B cell (primary cell): ENCODE results near the gene ARHGAP15. TPM values are rescaled to one million over a fixed set of nuclear protein-coding genes. Genes with fewer than 3 reads are reported as not detected.

ENCODE experiments used
- ATAC-seq: fragments of 200-7000 bp; cut with Tn5 transposase; one replicate; pipeline ENCODE4 v1.10.0; 2021; ENCODE audit warnings: low read depth, mild to moderate bottlenecking, moderate number of reproducible peaks, moderate library complexity
- CTCF ChIA-PET: fragments of 350-600 bp; sonication (Branson Sonifier 250); formaldehyde crosslinking; loops from one replicate; lab custom pipeline; 2021; ENCODE audit warnings: antibody characterized with exemption, inconsistent platforms; lab: Charles Lee
- POLR2A ChIA-PET: fragments of 350-600 bp; sonication (Branson Sonifier 250); formaldehyde crosslinking; loops from one replicate; lab custom pipeline; 2021; ENCODE audit warnings: antibody characterized with exemption; lab: Charles Lee
- DNase-seq: peaks from one replicate; pipeline ENCODE4 v3.0.0; 2013
- H2AFZ ChIP-seq: 2 replicates; pipeline ENCODE4 v1.6.1; 2012; ENCODE audit warnings: mild to moderate bottlenecking, low read depth, low read length; ENCODE audit not compliant: insufficient read depth, poor library complexity, severe bottlenecking
- H3K27ac ChIP-seq, 2 donors: 1 replicate in 1 of 2; 2 replicates in 1 of 2; pipeline ENCODE4 v1.5.1; 2012 to 2013; ENCODE audit warnings: low read length in 2 of 2, mild to moderate bottlenecking in 2 of 2, moderate library complexity in 1 of 2
- H3K27me3 ChIP-seq, 4 experiments: fragments of 200-600 bp in 1 of 4; sonication (generic) in 1 of 4; replicated peaks in 1 of 4; 1 replicate in 2 of 4; 2 replicates in 2 of 4; pipeline versions ENCODE4 v1.6.1 to v1.7.0; 2013 to 2016; ENCODE audit warnings: low read length in 3 of 4, mild to moderate bottlenecking in 2 of 4, mixed read lengths in 1 of 4, moderate library complexity in 1 of 4; ENCODE audit not compliant: insufficient read depth in 4 of 4, control insufficient read depth in 3 of 4; ENCODE audit errors: control extremely low read depth in 1 of 4
- H3K36me3 ChIP-seq, 2 experiments: replicated peaks in 1 of 2; 1 replicate in 1 of 2; 2 replicates in 1 of 2; pipeline versions ENCODE4 v1.6.1 to v1.7.1; 2013; ENCODE audit warnings: low read length in 1 of 2; ENCODE audit not compliant: insufficient read depth in 2 of 2, control insufficient read depth in 1 of 2; ENCODE audit errors: control extremely low read depth in 1 of 2, extremely low read depth in 1 of 2
- H3K4me1 ChIP-seq, 2 donors: fragments of 200-600 bp in 1 of 2; sonication (generic) in 1 of 2; 1 replicate in 1 of 2; 2 replicates in 1 of 2; pipeline versions ENCODE4 v1.5.1 to v1.6.1; 2013 to 2017; ENCODE audit warnings: low read length in 2 of 2; ENCODE audit not compliant: control insufficient read depth in 2 of 2, insufficient read depth in 2 of 2
- H3K4me2 ChIP-seq: replicated peaks from 2 replicates; pipeline ENCODE3; 2012; ENCODE audit warnings: mild to moderate bottlenecking, low read depth, low read length; ENCODE audit not compliant: poor library complexity, severe bottlenecking
- H3K4me3 ChIP-seq, 5 experiments: fragments of 200-600 bp in 1 of 5; sonication (generic) in 1 of 5; 1 replicate in 3 of 5; 2 replicates in 2 of 5; pipeline versions ENCODE4 v1.5.1 to v1.7.0; 2011 to 2016; ENCODE audit warnings: low read length in 4 of 5, mild to moderate bottlenecking in 4 of 5, low read depth in 2 of 5, control low read depth in 1 of 5, moderate library complexity in 1 of 5; ENCODE audit not compliant: insufficient read depth in 1 of 5; ENCODE audit errors: control extremely low read depth in 1 of 5, extremely low read depth in 1 of 5
- H3K79me2 ChIP-seq: fragments of 200-600 bp; sonication (generic); one replicate; pipeline ENCODE4 v1.6.0; 2016; ENCODE audit warnings: low read length; ENCODE audit not compliant: control insufficient read depth, insufficient read depth
- H3K9ac ChIP-seq: fragments of 200-600 bp; sonication (generic); 2 replicates; pipeline ENCODE4 v1.6.1; 2017; ENCODE audit warnings: mild to moderate bottlenecking, low read length, moderate library complexity
- H3K9me3 ChIP-seq, 3 donors: one replicate each; pipeline versions ENCODE4 v1.6.1 to v1.7.1; 2013; ENCODE audit warnings: low read length in 2 of 3; ENCODE audit not compliant: control insufficient read depth in 2 of 3, insufficient read depth in 1 of 3; ENCODE audit errors: control extremely low read depth in 1 of 3
- H4K20me1 ChIP-seq: 2 replicates; pipeline ENCODE4 v1.6.0; 2012; ENCODE audit warnings: mild to moderate bottlenecking, low read length; ENCODE audit not compliant: insufficient read depth, control insufficient read depth, poor library complexity, severe bottlenecking
- H3K27ac Mint-ChIP-seq: one replicate; pipeline ENCODE4 v1.8.0; 2021; ENCODE audit warnings: mixed read lengths
- H3K27me3 Mint-ChIP-seq: one replicate; pipeline ENCODE4 v1.8.0; 2021; ENCODE audit warnings: mixed read lengths
- H3K4me1 Mint-ChIP-seq: one replicate; pipeline ENCODE4 v1.8.0; 2021; ENCODE audit warnings: mixed read lengths
- H3K4me3 Mint-ChIP-seq: one replicate; pipeline ENCODE4 v1.8.0; 2021; ENCODE audit warnings: mixed read lengths
- H3K9me3 Mint-ChIP-seq: one replicate; pipeline ENCODE4 v1.8.0; 2022; ENCODE audit warnings: mixed read lengths; ENCODE audit not compliant: insufficient read depth
- CTCF ChIP-seq: fragments of 200-600 bp; IDR thresholded peaks from one replicate; pipeline ENCODE4 v1.8.0; 2022; ENCODE audit warnings: antibody characterized with exemption, mild to moderate bottlenecking
- EZH2 ChIP-seq: IDR thresholded peaks from 2 replicates; pipeline ENCODE4 v1.6.1; 2012; ENCODE audit warnings: borderline replicate concordance, low read depth, mild to moderate bottlenecking, moderate library complexity, low read length; ENCODE audit not compliant: insufficient read depth, poor library complexity, severe bottlenecking
- WGBS: methylation state at CpG from one replicate; pipeline ENCODE4 v1.1.5; 2013; ENCODE audit warnings: missing lambda C conversion rate; ENCODE audit not compliant: insufficient coverage; 5-methylcytosine and 5-hydroxymethylcytosine counted together
- intact Hi-C: fragments of 100-400 bp; cut with micrococcal nuclease; formaldehyde crosslinking; loops from one replicate; pipeline ENCODE4 v1.10.0; 2022
- polyA plus RNA-seq: library from polyadenylated mRNA; depleted of rRNA; stranded (reverse); fragments of >200 nt; gene quantifications from 2 replicates; pipeline ENCODE4 v1.2.3, GENCODE V29; 2012
- total RNA-seq, 2 donors: library from RNA; stranded (reverse); fragments of 120-200 nt in 1 of 2; gene quantifications; 1 replicate in 1 of 2; 2 replicates in 1 of 2; pipeline versions ENCODE4 v1.2.3 to v1.2.4, GENCODE V29; 2013 to 2022

ARHGAP15 gene
- total and polyA plus RNA-seq, 2 donors (not counting 1 experiment from before 2014, with no cell fraction given) = 58.6 to 187 TPM

GRCh38 chr2:143480086-143480485 is 350.9 kb downstream of the ARHGAP15 start:
- DNase-seq = no peak
- no CpG with 5 or more reads among the region's 2 CpGs for WGBS
- H3K36me3 ChIP-seq = peaks cover 0 to 3% of the 10 kb centered on the region in 2 experiments
- Mint-ChIP-seq H3K4me1 (peaks cover 11% of the 10 kb centered on the region), H3K27me3 (no peaks in the 10 kb centered on the region), H3K4me3 (no peak overlapping the region), H3K27ac (no peak overlapping the region), H3K9me3 (no peaks in the 10 kb centered on the region)
- peaks cover 4% of the 10 kb centered on the region for H3K79me2 ChIP-seq
- intact Hi-C loops = no loop called here
- H3K4me2 ChIP-seq = no peak overlapping the region
- POLR2A ChIA-PET = no interaction called here
- CTCF ChIA-PET = no interaction called here
- no peaks in the 10 kb centered on the region for H3K4me1 ChIP-seq
- no peak for ATAC-seq
- no peak overlapping the region for H3K27ac ChIP-seq
- no peak overlapping the region for H3K9ac ChIP-seq
- H4K20me1 ChIP-seq = no peaks in the 10 kb centered on the region
- H2AFZ ChIP-seq = no peak overlapping the region
- no peaks in the 10 kb centered on the region for H3K9me3 ChIP-seq
- no peaks in the 10 kb centered on the region for H3K27me3 ChIP-seq
- no peak overlapping the region for H3K4me3 ChIP-seq
- TF ChIP-seq EZH2 (no peak), CTCF (no peak)

GRCh38 chr2:143480601-143481236 is 351.5 kb downstream of the ARHGAP15 start:
- H3K9ac ChIP-seq = no peak overlapping the region
- Mint-ChIP-seq H3K27me3 (no peaks in the 10 kb centered on the region), H3K4me3 (no peak overlapping the region), H3K27ac (no peak overlapping the region), H3K4me1 (peaks cover 11% of the 10 kb centered on the region), H3K9me3 (no peaks in the 10 kb centered on the region)
- H3K4me1 ChIP-seq = no peaks in the 10 kb centered on the region
- DNase-seq (no peak), ATAC-seq (no peak)
- POLR2A ChIA-PET = no interaction called here
- H3K4me3 ChIP-seq = no peak overlapping the region
- no peaks in the 10 kb centered on the region for H3K27me3 ChIP-seq
- H4K20me1 ChIP-seq = no peaks in the 10 kb centered on the region
- H2AFZ ChIP-seq = no peak overlapping the region
- no peak overlapping the region for H3K4me2 ChIP-seq
- H3K9me3 ChIP-seq = no peaks in the 10 kb centered on the region
- no CpG with 5 or more reads among the region's 2 CpGs for WGBS
- H3K27ac ChIP-seq = no peak overlapping the region
- TF ChIP-seq CTCF (no peak), EZH2 (no peak)
- intact Hi-C loops = no loop called here
- H3K79me2 ChIP-seq = peaks cover 5% of the 10 kb centered on the region
- peaks cover 0 to 3% of the 10 kb centered on the region in 2 experiments for H3K36me3 ChIP-seq
- CTCF ChIA-PET = no interaction called here
